GM19468 (cell line): ENCODE data around the gene OR4D11.
"Not testable (repeated sequence)": the region's sequence is repeated elsewhere in the genome, so short reads cannot be mapped to it uniquely, and the experiment has no call there.

Experiments used
- ATAC-seq: cut with Tn5 transposase; IDR thresholded peaks from one replicate; pipeline ENCODE4 v1.9.1; 2021; ENCODE audit warnings: mild to moderate bottlenecking, moderate library complexity, moderate number of reproducible peaks; ENCODE audit not compliant: unreplicated experiment; ENCODE audit errors: extremely low read depth

The OR4D11 gene

DNA sequence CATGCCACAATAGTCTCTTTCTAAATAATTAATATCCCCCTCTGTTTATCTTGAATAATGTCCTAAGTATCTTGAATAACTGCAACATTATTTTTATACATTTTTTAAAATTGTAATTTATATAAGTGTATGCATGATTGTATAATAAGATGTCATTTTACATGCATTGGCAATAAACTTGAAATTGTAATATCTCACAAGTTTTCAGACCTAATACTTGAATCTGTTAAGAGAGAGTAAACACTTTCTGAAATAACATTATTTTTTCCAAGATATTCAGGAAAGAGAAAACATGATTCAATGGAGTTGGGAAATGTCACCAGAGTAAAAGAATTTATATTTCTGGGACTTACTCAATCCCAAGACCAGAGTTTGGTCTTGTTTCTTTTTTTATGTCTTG is at the start of gene OR4D11:
Gene OR4D11 (plus strand): TSS at position 301 of the 400 bp plus-strand sequence. CDS start 0 bp downstream, at position 301.
- ATAC-seq = no peak

DNA sequence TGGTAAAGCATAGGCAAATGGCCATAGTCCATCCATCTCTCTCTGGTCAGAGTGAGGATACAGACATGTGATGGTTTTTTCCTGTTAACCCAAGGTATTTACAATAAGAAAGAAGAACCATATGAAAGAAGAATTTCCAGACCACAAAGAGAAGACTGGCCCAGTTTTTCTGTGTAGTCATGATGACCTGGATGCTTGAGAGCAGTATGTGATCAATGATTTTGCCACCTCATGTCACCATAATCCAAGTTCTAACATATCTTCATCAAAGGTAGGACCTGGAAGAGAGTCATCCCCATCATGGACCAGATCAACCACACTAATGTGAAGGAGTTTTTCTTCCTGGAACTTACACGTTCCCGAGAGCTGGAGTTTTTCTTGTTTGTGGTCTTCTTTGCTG is 46.7 kb upstream of the OR4D11 start, which contains the start of gene OR4D6:
Gene OR4D6 (plus strand): TSS at position 301 of the 400 bp plus-strand sequence. CDS start 0 bp downstream, at position 301.
- no peak for ATAC-seq

GRCh38 chr11:59459916-59460315 is 43.5 kb upstream of the OR4D11 start:
- no peak for ATAC-seq

- ATAC-seq = no peak
Measured at GRCh38 chr11:59463190-59463641, 40.2 kb upstream of the OR4D11 start.

GRCh38 chr11:59473015-59473414 is 30.4 kb upstream of the OR4D11 start, which contains the start of gene OR4D10:
OR4D10 (plus strand) TSS chr11:59473315; CDS start chr11:59477430, 4,115 bp downstream.
- ATAC-seq = no peak

- no peak for ATAC-seq
Measured at GRCh38 chr11:59475176-59475575, 28.2 kb upstream of the OR4D11 start.

DNA sequence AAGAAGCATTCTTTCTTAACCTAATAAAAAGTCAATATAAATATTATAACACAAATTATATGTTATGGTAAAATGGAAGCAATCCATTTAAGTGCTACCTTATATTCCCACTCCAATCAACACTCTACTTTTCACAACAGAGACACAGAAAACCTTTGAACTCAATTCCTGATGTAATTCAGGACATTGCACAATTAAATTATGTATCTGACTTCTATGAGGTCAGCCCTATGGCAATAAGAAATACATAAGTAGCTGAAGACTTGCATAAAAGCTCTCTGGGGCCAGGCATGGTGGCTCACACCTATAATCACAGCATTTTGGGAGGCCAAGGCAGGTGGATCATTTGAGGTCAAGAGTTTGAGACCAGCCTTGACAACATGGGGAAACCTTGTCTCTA is 23.5 kb upstream of the OR4D11 start:
- ATAC-seq = no peak

DNA sequence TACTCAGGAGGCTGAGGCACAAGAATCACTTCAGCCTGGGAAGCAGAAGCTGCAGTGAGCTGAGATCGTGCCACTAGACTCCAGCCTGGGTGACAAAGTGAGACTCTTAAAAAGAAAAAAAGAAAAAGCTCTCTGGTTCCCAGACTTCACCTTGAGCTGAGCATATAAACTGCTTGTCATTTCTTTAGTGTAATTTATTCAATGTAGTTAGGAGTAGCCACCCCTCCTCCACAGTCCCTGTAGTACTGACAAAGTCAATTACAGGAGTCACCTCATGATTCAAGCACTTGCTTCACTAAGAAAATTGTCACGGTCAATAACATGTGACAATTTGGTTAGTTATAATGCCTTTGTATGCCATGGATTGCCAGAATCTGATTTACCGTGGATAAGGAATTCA is 23.0 kb upstream of the OR4D11 start:
- ATAC-seq = no peak

- ATAC-seq = no peak
Measured at GRCh38 chr11:59501931-59502330, 1.4 kb upstream of the OR4D11 start.

DNA sequence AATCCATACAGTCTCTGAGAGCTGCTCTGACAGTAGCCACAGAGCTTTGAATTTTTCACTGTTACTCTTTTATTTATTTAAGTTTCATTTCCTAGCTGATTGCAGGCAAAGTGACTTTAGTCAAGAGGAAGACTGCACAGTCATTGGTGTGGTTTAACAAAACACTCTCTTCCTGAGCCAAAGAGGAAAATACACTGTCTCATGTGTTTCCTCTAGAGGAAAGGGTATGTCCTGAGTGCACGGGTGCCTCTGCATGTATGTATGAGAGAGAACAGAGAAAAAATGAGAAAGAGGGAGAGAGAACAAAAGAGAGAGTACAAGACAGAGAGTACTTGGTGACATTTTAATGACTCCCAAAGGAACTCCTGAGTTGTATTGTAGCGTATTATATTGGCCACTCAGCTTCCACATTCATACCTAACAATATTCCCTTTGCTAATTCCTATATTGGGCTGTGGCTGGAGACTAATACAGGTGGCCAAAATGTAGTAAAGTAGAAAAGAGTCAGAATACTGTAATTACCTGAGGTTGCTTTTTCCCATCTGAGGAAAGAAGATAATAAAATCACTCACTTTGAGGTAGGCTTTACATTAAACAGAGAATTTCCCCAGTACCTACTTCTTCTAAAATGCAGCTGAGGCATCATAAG is 7.7 kb downstream of the OR4D11 start, which contains the start of gene OR4D9:
Gene OR4D9 (plus strand): TSS at position 599 of the 649 bp plus-strand sequence. CDS start 3,374 bp downstream, outside the sequence.
- ATAC-seq = no peak

GRCh38 chr11:59511675-59512074 is 8.3 kb downstream of the OR4D11 start:
- ATAC-seq = no peak

- ATAC-seq = not testable (repeated sequence)
Measured at GRCh38 chr11:59520139-59520538, 16.8 kb downstream of the OR4D11 start.

DNA sequence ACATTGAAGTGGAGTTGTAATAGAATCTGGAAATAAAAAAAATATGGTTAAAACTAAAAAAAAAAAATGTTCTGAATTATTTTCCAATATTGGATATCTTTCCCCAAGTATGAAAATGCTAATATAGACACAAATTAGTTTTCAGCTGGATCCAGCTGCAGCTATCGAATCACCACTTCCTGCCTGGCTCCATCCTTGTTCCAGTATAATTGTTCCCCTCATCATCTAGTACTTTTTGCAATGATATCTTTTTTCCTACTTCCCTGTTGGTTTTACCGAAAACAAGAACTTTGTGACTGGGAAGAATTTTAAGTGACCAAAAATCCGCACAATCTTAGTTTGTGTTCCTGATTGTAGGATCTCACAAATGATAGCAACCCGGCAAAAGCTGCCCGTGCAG is 17.4 kb downstream of the OR4D11 start:
- no peak for ATAC-seq

GRCh38 chr11:59523541-59523940 is 20.2 kb downstream of the OR4D11 start:
- no peak for ATAC-seq

DNA sequence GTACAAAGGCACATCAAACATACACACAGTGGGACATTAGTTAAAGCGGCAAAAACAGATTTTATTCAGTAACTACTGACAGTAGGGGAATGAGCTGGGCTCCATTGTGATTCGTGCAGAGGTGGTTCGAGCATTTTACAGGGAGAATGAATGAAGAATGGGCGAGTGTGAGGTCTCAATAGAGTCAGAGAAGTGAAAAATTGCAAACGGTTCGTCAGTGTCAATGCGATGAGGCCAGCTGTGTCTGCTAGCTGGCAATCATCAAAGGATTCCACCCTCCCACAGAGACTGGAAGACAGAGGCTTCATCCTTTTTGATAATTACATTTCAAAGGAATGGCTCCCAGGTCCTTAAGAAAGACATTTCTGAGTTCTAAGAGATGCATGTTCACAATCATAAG is 25.3 kb downstream of the OR4D11 start:
- no peak for ATAC-seq

DNA sequence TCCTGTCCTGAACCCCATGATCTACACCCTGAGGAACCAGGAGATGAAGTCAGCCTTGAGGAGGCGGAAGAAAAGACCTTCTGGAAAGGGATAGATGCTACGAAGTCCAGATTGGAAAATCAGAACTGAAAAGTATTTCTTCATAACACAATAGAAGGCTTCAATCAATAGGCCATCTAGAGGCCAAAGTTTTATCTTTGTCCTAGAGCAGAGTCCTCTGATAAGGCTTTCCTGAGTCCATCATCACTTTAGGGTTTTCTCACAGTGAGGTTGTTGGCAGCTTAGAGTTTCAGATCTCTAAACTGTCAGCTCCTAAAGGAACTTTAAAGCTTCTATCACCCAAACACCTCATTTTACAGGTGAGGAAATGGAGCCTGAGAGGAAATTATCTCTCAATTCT is 29.2 kb downstream of the OR4D11 start:
- no peak for ATAC-seq

GRCh38 chr11:59534676-59535075 is 31.3 kb downstream of the OR4D11 start:
- ATAC-seq = no peak

- ATAC-seq = no peak
Measured at GRCh38 chr11:59542142-59542810, 38.9 kb downstream of the OR4D11 start.

DNA sequence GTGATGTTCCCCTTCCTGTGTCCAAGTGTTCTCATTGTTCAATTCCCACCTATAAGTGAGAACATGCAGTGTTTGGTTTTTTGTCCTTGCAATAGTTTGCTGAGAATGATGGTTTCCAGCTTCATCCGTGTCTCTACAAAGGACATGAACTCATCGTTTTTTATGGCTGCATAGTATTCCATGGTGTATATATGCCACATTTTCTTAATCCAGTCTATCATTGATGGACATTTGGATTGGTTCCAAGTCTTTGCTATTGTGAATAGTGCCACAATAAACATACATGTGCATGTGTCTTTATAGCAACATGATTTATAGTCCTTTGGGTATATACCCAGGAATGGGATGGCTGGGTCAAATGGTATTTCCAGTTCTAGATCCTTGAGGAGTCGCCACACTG is 40.3 kb downstream of the OR4D11 start:
- not testable (repeated sequence) for ATAC-seq

DNA sequence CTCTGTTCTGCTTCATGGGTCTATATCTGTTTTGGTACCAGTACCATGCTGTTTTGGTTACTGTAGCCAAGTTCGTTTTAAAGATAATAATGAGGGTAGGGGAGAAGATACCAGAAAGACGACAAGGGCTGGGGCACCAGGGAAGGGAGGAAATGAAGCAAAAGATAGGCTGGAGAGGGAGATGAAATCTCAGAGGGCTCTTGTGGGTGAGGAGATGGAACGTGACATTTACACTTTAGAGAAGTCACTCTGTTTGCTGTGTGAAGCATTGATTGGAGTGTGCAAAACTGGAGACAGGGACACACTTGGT is 41.4 kb downstream of the OR4D11 start:
- no peak for ATAC-seq

DNA sequence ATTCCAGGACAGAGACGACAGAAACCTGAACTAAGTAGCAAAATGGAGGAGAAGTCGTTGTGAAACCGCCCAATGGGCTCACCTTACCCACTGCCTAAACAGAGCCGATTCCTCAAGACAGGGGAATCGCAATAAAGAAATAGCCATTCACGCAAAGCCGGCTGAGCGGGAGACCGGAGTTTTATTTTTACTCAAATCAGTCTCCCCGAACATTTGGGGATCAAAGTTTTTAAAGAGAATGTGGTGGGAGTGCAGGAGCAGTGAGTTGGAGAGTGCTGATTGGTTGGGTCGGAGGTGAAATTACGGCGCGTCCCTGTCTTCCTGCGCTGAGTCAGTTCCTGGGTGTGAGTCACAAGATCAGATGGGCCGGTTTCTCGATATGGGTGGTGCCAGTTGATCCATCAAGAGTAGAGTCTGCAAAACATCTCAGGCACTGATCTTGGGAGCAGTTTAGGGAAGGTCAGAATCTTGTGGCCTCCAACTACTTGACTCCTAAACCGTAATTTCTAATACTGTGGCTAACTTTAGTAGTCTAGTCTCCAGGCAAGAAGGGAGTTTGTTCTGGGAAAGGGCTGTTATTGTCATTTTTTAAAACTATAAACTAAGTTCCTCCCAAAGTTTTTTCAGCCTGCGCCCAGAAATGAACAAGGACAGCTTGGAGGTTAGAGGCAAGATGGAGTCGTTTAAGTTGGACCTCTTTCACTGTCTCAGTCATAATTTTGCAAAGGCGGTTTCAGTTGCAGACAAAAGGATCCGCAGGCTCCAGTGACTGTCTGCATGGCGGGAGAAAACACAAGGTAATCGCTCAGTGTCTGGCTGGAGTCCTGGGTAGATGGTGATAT is 42.0 kb downstream of the OR4D11 start:
- no peak for ATAC-seq
